Neural progenitor cell (in vitro differentiated cells): ENCODE data around the gene TEX10. TPM values are rescaled to one million over a fixed set of nuclear protein-coding genes. Genes with fewer than 3 reads are reported as not detected.

Experiments used
- DNase-seq: peaks from one replicate; pipeline ENCODE4 v3.0.0-alpha.2; 2016; ENCODE audit warnings: low spot score
- H2AFZ ChIP-seq: fragments of 200-600 bp; sonication (generic); replicated peaks from 2 replicates; pipeline ENCODE4 v1.6.1; 2016; ENCODE audit warnings: antibody characterized with exemption
- H3F3A ChIP-seq: fragments of 200-600 bp; sonication (generic); 2 replicates; pipeline ENCODE4 v1.6.1; 2016; ENCODE audit warnings: antibody characterized with exemption, low read depth
- H3K27ac ChIP-seq: fragments of 200-600 bp; sonication (generic); 2 replicates; pipeline ENCODE4 v1.5.1; 2016; ENCODE audit warnings: mild to moderate bottlenecking
- H3K27me3 ChIP-seq: fragments of 200-600 bp; sonication (generic); 2 replicates; pipeline ENCODE4 v1.6.1; 2016; ENCODE audit warnings: mild to moderate bottlenecking, moderate library complexity
- H3K36me3 ChIP-seq: fragments of 200-600 bp; sonication (generic); 2 replicates; pipeline ENCODE4 v1.5.1; 2016
- H3K4me1 ChIP-seq: fragments of 200-600 bp; sonication (generic); 2 replicates; pipeline ENCODE4 v1.6.1; 2016; ENCODE audit warnings: mixed run types
- H3K4me2 ChIP-seq: fragments of 200-600 bp; sonication (generic); 2 replicates; pipeline ENCODE4 v1.6.1; 2016
- H3K4me3 ChIP-seq: fragments of 200-600 bp; sonication (generic); 2 replicates; pipeline ENCODE4 v1.5.1; 2016
- H3K79me2 ChIP-seq: fragments of 200-600 bp; sonication (generic); 2 replicates; pipeline ENCODE4 v1.6.1; 2016; ENCODE audit warnings: low read depth
- H3K9ac ChIP-seq: fragments of 200-600 bp; sonication (generic); 2 replicates; pipeline ENCODE4 v1.6.1; 2016
- H3K9me3 ChIP-seq: fragments of 200-600 bp; sonication (generic); 2 replicates; pipeline ENCODE4 v1.5.1; 2016; ENCODE audit warnings: low read depth
- H4K20me1 ChIP-seq: fragments of 200-600 bp; sonication (generic); 2 replicates; pipeline ENCODE4 v1.6.1; 2016; ENCODE audit warnings: low read depth
- H3K27ac Mint-ChIP-seq: 3 replicates; pipeline ENCODE4 v1.8.0; 2021; ENCODE audit warnings: mixed read lengths
- H3K27me3 Mint-ChIP-seq: 2 replicates; pipeline ENCODE4 v1.8.0; 2022; ENCODE audit warnings: low read depth, mild to moderate bottlenecking, inconsistent platforms, moderate library complexity, mixed read lengths; ENCODE audit not compliant: insufficient read depth
- H3K36me3 Mint-ChIP-seq: 3 replicates; pipeline ENCODE4 v1.8.0; 2021; ENCODE audit warnings: mixed read lengths
- H3K4me1 Mint-ChIP-seq: 3 replicates; pipeline ENCODE4 v1.8.0; 2021; ENCODE audit warnings: mixed read lengths
- H3K4me3 Mint-ChIP-seq: 3 replicates; pipeline ENCODE4 v1.8.0; 2021; ENCODE audit warnings: mild to moderate bottlenecking, moderate library complexity, mixed read lengths
- H3K9me3 Mint-ChIP-seq: 3 replicates; pipeline ENCODE4 v1.8.0; 2020; ENCODE audit warnings: mixed read lengths
- EZH2 ChIP-seq: fragments of 200-600 bp; sonication (generic); IDR thresholded peaks from 2 replicates; pipeline ENCODE4 v1.6.1; 2017; ENCODE audit warnings: antibody characterized with exemption, mild to moderate bottlenecking, moderate library complexity
- EZH2phosphoT487 ChIP-seq: fragments of 200-600 bp; sonication (generic); IDR thresholded peaks from 2 replicates; pipeline ENCODE4 v1.6.1; 2017; ENCODE audit warnings: antibody characterized with exemption
- total RNA-seq: library from RNA; depleted of rRNA; stranded (reverse); fragments of >200 nt; gene quantifications from 2 replicates; pipeline ENCODE4 v1.2.3, GENCODE V29; 2015; ENCODE audit warnings: low replicate concordance
- TF ChIP-seq, protein P1 (sequence below): fragments of 200-600 bp; sonication (generic); IDR thresholded peaks from 2 replicates; pipeline ENCODE4 v1.5.1; 2017; ENCODE audit warnings: antibody characterized with exemption, mild to moderate bottlenecking

Gene TEX10
- total RNA-seq, 1 donor from 2014 or later = 71.8 TPM

DNA sequence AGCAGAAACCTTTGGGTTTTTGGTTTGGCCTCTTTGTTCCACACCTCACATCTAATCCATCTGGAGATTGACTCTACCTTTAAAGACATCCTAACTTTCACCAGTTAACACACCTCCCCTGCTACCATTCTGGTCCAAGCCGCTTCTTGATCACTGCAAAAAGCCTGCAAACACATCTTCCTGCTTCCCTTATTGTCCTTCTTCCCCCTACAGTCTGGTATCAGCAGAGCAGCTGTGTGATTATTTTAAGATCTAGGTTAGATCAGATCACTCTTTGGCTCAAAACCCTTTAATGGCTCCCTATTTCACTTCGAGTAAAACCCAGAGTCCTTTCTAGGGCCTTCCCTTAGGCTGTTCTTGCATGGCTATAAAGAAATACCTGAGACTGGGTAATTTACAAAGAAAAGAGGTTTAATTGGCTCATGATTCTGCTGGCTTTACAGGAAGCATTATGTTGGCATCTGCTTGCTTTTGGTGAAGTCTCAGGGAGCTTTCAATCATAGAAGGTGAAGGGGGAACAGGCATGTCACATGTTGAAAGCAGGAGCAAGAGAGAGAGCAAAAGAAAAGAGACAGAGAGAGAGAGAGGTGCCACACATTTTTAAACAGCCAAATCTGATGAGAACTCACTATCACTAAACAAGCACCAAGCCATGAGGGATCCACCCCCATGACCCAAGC, 1.5 kb upstream of the TEX10 start:
- Mint-ChIP-seq H3K4me1 (peaks cover 35% of the 10 kb centered on the region), H3K27me3 (peaks cover 2% of the 10 kb centered on the region), H3K9me3 (peaks cover 19% of the 10 kb centered on the region), H3K36me3 (peaks cover 29% of the 10 kb centered on the region), H3K4me3 (peak overlapping the region; percentile 62), H3K27ac (no peak overlapping the region)
- H3K4me1 ChIP-seq = peaks cover 26% of the 10 kb centered on the region
- peaks cover 57% of the 10 kb centered on the region for H3K79me2 ChIP-seq
- no peak for DNase-seq
- peaks cover 33% of the 10 kb centered on the region for H4K20me1 ChIP-seq
- TF ChIP-seq EZH2 = no peak
- TF ChIP-seq, protein P1, sequence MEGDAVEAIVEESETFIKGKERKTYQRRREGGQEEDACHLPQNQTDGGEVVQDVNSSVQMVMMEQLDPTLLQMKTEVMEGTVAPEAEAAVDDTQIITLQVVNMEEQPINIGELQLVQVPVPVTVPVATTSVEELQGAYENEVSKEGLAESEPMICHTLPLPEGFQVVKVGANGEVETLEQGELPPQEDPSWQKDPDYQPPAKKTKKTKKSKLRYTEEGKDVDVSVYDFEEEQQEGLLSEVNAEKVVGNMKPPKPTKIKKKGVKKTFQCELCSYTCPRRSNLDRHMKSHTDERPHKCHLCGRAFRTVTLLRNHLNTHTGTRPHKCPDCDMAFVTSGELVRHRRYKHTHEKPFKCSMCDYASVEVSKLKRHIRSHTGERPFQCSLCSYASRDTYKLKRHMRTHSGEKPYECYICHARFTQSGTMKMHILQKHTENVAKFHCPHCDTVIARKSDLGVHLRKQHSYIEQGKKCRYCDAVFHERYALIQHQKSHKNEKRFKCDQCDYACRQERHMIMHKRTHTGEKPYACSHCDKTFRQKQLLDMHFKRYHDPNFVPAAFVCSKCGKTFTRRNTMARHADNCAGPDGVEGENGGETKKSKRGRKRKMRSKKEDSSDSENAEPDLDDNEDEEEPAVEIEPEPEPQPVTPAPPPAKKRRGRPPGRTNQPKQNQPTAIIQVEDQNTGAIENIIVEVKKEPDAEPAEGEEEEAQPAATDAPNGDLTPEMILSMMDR = no peak
- no peak for TF ChIP-seq EZH2phosphoT487
- H3K9ac ChIP-seq = no peak overlapping the region
- no peak overlapping the region for H2AFZ ChIP-seq
- no peak overlapping the region for H3K27ac ChIP-seq
- peak overlapping the region; percentile 86 for H3K4me2 ChIP-seq
- no peaks in the 10 kb centered on the region for H3F3A ChIP-seq
- peak overlapping the region; percentile 91 for H3K4me3 ChIP-seq
- H3K27me3 ChIP-seq = no peaks in the 10 kb centered on the region
- H3K9me3 ChIP-seq = no peaks in the 10 kb centered on the region
- H3K36me3 ChIP-seq = no peaks in the 10 kb centered on the region

DNA sequence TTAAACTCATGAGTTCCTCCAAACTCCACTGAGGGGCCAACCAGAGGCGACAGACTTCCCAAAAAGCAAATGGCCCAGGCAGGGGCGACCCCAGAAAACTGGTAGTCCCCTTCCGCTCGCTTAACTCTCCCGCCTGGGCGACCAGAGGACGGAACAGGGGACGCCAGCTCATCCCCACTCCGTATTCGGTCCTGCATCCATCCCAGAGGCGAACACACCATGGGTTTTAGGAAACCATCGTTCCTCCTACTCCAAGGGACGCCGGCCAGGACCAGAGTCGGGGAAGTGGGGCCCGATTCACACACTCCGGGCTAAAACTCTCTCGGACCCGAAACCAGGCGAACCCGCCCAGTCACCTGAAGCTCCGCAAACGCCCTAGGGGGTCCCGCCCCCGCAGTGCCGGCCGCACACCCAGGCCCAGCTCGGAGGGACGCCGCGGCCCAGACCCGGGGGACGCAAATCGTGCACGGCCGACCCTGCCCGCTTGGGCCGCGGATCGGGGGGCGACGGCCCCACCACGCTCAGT, 478 bp downstream of the TEX10 start:
- H3K36me3 Mint-ChIP-seq = peaks cover 27% of the 10 kb centered on the region
- TF ChIP-seq EZH2 = no peak
- no peak for TF ChIP-seq EZH2phosphoT487
- TF ChIP-seq, protein P1 = no peak
- Histone ChIP-seq H3K27me3 (no peaks in the 10 kb centered on the region), H2AFZ (peak overlapping the region; percentile 82), H3K36me3 (no peaks in the 10 kb centered on the region), H3K4me3 (peak overlapping the region; percentile 91), H3K79me2 (peaks cover 77% of the 10 kb centered on the region), H3K9ac (peak overlapping the region; percentile 88), H3K4me1 (peaks cover 27% of the 10 kb centered on the region), H3K4me2 (peak overlapping the region; percentile 86), H3K27ac (peak overlapping the region; percentile 83), H3F3A (no peaks in the 10 kb centered on the region), H3K9me3 (no peaks in the 10 kb centered on the region), H4K20me1 (peaks cover 51% of the 10 kb centered on the region)
- peaks cover 8% of the 10 kb centered on the region for H3K9me3 Mint-ChIP-seq
- peak; percentile 59 for DNase-seq
- peaks cover 37% of the 10 kb centered on the region for H3K4me1 Mint-ChIP-seq
- H3K27ac Mint-ChIP-seq = peak overlapping the region; percentile 94
- peaks cover 2% of the 10 kb centered on the region for H3K27me3 Mint-ChIP-seq
- peak overlapping the region; percentile 99 for H3K4me3 Mint-ChIP-seq

DNA sequence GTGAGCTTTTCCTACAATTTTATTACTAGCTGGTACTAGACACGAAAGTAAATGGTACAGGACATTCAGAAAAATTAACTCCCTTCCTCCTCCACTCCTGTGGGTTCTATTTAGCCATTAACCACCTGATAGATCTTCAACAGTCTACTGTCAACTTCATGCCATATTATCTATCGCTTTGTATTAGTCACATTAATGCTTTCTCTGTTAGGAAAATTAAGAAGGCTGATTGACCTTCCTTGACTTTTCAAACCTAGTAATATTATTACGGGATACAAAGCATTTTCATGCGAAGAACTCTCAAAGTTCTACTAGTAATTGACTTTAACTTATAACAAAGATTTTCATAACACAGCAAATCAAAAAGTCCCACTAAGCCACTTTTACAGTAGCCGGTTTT, 1.2 kb downstream of the TEX10 start:
- Histone ChIP-seq H3K4me3 (peak overlapping the region; percentile 91), H3K79me2 (peaks cover 84% of the 10 kb centered on the region), H2AFZ (no peak overlapping the region), H4K20me1 (peaks cover 59% of the 10 kb centered on the region), H3K4me1 (peaks cover 27% of the 10 kb centered on the region), H3K9ac (peak overlapping the region; percentile 88), H3K9me3 (no peaks in the 10 kb centered on the region), H3K36me3 (no peaks in the 10 kb centered on the region), H3K27me3 (no peaks in the 10 kb centered on the region), H3K4me2 (peak overlapping the region; percentile 86), H3F3A (peaks cover 4% of the 10 kb centered on the region), H3K27ac (no peak overlapping the region)
- peak overlapping the region; percentile 99 for H3K4me3 Mint-ChIP-seq
- H3K27ac Mint-ChIP-seq = no peak overlapping the region
- peaks cover 37% of the 10 kb centered on the region for H3K4me1 Mint-ChIP-seq
- TF ChIP-seq, protein P1 = no peak
- TF ChIP-seq EZH2phosphoT487 = no peak
- no peak for TF ChIP-seq EZH2
- H3K36me3 Mint-ChIP-seq = peaks cover 32% of the 10 kb centered on the region
- H3K9me3 Mint-ChIP-seq = peaks cover 4% of the 10 kb centered on the region
- no peak for DNase-seq
- peaks cover 2% of the 10 kb centered on the region for H3K27me3 Mint-ChIP-seq
